Hematopoietic multipotent progenitor cell treated with erythropoietin and hydrocortisone succinate and interleukin-3 and kit ligand, for 17 days (in vitro differentiated cells): ENCODE data around the gene TFPI2.

Experiments
- DNase-seq: peaks from one replicate; pipeline ENCODE4 v3.0.0-alpha.2; 2015; ENCODE audit warnings: low spot score

TFPI2 gene

DNA sequence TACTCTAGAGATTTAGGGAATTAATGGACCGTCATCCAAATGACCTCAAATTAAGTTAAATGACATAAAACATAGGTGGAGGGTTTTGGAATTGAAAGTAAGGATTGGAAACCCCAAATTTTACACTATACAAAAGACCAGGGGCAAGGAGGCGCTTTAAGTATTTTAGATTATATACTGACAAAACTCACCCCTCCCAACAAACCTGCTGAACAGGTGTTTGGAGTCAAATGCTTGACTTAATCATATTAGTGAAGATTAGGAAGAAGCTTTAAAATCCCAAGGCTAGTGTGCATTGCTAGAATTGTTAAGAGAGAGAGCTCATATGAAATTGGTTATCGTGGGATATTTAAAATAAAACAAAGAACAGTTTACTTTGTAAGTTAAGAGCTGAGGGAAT is 15.7 kb upstream of the TFPI2 start, which contains the start of gene GNGT1:
TSS of gene GNGT1 (plus strand) at position 301 of the 400 bp plus-strand sequence. CDS start 180 bp downstream, outside the sequence.
- DNase-seq = no peak

DNA sequence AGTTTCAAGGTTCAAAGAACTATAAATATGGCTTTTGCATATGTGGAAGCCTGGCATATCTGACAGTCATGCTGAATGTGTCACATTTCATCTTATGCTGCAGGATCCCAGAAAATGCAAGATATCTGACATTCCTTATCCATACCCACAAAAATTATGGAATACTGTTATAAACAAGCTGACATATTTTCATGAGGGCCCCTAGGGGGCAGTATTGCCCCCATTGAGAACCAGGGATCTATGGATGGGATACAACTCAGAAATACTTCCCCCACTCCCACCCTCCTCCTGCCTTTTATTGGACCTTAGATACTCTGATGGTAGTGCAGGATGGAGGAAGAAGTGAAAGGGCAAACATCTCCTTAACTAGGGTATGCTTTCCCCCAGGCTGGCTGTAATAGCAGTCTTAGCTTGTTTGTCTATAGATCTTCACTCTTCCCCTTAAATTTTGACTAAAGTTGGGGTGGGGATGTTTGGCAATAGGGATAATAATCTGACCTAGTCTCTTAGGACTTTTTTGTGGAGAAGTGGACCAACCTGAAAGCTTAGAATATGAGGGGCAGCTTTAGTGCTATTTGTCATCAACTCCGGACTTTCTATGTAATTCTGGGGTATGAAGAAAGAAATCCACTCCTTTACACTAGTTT is 12.3 kb upstream of the TFPI2 start:
- peak; percentile 31 for DNase-seq

DNA sequence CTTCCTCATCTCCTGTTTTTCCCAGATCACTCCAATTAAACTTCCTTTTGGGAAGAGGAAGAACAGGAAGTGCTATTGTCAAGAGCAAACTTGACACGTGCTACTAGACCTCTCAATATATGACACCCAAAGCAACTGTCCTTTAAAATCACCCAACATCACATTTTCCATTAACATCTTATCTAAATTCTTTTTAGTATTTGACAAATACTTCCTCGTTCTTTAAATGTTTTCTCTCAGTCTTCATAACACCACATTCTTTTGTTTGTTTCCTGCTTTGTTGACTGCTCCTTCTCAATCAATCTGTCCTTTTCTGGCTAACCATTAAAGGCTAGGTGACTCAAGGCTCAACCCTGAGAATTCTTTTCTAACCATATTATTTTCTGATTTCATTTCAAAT is 7.1 kb upstream of the TFPI2 start:
- DNase-seq = no peak

DNA sequence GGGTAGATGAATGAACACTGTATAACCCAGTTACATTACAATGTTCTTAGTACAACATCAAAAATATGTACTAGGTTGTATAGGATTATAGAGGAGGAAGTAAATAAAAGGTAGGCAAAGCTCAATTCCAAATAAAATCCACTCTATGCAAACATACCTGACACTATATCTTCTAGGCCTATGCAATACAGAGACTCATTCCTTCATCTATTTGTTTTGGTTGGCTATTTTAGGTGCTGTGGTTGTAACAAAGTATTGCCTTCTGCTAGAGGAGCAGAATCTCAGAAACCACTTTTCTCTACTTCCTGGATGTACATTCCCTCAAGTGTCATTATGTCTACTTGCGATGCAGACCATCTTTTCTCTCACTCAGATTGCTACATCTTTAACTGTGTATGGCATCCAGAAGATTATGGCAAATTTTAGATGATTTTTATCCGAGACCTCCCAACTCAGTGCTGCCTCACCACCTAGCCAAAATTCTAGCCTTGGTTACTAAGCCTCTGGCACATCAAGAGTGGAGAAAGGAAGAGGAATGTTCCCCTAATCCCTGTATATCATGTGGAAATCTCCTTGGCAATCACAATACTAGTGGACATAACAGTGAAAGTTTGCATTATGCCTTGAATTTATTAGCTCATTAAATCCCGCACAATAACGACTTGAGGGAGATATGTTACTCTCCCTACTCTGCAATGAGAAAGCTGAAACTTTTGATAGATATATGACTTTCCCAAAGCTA is 5.5 kb upstream of the TFPI2 start:
- DNase-seq = no peak

- peak; percentile 52 for DNase-seq
Observed at GRCh38 chr7:93894966-93895640, 4.5 kb upstream of the TFPI2 start.

DNA sequence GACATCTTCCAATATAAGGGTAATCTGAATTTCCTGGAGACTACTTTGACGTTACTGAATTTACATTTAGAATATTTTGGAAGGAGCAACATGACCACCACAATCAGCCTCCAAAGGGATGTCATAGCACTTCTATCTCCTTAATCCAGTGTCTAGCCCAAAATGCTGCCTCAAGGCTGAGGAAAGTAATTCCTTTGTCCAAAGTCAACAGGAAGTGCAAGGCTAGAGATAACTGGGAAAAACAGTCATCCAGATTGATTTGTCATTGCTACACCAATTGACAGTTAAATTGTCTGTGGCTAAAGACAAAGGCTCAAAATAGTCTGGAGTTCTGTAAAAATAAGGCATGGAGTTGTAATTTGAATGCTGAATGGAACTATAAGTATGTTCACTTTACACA is 3.9 kb upstream of the TFPI2 start:
- DNase-seq = no peak

DNA sequence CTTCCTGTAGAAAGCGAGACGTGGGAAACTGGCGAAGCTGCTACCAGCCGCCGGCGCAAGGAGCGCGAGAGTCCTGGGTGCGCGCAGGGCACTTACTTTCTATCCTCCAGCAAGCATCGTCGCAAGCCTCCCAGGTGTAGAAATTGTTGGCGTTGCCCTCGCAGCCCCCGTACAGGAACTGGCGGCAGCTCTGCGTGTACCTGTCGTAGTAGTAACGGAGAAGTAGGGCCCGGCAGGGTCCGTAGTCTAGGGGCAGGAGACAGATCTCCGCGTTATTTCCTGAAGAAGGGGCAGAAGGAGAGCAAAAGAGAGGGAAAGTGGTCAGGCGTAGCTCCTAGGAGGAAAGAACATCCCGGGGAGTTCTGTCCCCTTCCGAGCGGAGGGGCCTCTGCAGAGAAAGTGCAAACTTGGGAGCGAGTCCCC is 501 bp downstream of the TFPI2 start:
- DNase-seq = no peak

DNA sequence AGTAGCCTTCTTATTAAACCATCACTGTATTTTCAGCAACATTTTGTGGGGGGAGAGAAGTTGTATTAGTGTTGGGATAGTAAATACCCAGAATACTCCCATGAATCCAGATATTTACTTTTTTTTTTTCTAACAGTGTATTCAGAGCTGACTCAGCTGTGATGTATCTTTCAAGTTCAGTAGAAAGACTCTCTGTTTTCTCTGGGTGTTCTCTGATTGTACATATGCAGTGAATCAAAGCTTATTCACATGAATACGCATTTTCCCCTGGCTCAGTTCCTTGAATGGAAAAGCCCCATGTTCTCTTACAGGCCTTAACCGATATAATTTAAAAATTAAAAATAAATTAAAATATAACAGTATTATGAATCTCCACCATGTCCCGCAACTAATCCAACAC is 1.3 kb downstream of the TFPI2 start:
- DNase-seq = no peak

DNA sequence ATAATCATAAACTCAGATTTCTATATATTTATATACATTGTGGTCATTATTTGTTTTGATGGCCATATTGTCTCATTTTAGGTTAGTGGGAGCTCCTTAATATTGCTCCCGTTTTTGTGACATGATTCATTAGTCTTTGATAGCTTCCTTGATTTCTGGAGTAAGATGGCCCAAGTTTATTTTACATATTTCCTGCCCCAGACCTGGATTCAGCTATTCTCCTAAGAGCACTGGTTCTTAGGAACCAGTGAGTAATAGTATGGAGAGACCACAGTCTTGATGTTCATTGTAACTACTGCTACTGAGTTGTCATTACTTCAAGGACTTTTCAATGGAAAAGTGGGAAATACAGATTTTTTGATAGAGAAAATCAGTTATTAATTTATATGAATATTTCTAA is 6.0 kb downstream of the TFPI2 start:
- DNase-seq = no peak

GRCh38 chr7:93883917-93884345 is 6.6 kb downstream of the TFPI2 start:
- no peak for DNase-seq

DNA sequence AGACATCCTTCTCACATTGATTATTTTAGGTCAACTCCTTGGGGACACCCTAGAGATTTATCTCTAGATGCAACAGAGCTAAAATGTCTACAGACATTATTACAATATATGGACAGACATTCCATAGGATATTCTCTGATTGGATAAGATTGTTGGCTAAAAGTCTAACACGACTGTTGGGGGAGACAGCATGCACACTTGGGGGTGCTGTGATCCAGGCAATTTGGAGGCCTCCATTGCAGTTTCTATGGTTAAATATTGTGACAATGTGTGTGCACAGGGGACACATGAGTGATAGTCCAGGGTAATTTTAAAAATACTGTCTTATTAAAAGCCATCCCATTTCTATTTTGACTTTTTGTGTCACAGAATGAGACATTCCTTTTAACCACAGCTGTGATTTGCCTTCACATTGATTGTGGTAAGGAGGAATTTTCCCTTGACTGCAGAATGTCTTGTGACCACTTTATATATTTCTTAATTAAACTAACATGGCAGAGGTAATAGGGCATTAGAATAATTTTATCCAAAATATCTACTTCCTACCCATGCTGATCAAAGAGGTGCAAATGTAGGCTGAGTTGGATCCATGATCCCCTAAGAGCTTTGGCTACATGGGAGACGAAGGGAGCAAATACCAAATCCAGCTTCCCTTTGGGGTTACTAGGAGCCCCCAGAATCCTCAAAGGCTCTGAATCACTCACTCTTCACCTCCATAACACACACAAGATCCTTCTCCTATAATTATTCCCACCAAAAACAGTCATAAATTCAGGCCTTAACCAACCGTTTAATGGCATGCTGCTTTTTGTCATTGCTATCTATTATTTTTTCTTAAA is 7.3 kb downstream of the TFPI2 start:
- DNase-seq = no peak

DNA sequence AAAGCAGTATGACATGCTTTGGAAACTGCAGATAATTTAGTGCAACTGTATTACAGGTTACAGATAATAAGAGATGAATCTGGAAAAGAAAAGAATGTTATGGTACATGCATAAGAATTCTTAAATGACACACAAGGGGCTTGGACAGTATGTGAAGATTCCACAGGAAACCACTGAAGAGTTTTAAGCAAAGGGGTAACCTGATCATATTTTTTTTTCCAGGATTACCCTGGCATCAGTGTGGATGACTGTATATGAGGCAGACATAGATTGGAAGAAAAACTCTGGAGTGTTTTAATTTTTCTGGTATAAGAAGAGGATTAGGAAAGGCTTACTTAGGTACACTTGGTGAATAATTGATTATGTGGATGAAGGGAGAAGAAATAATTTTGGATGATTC is 8.1 kb downstream of the TFPI2 start:
- DNase-seq = no peak

GRCh38 chr7:93879356-93879755 is 11.2 kb downstream of the TFPI2 start:
- DNase-seq = no peak

DNA sequence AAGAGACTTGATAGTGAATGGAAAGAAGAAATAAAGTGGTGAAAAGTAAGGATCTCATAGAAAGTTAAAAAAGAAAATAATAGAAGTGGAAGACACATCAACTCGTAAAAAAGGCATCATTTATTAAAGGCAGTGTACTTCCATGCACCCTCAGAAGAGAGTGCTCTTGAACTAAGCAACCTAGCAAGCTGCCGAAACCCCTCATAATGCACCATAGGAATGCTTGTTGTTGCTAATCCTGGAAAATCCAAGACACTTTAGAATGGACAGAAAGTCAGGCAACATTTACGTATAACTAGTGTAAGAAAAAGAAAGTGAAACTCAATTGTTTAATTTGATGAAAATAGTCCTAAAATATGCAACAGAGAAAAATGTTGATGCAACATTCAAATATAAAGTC is 12.8 kb downstream of the TFPI2 start:
- DNase-seq = no peak

GRCh38 chr7:93873998-93874574 is 16.5 kb downstream of the TFPI2 start:
- no peak for DNase-seq

DNA sequence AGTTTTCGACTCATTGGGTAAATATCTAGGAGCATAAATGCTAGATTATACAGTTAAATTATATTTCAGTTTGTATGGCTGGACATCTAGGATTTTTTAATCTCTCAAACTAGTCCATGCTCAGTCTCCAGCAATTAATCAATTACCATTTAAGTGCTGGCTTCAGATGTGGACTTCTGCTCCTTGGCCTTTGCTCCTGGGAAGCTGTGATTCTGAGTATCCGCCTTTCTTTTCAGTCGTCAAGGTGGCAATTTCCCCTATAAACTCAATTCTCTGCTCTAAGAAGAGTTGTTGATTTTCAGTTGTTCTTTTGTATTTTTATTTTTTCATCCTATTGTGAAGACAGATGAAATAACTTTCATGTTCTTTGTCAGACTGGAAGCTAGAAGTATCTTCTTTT is 23.7 kb downstream of the TFPI2 start:
- DNase-seq = no peak

- DNase-seq = no peak
Observed at GRCh38 chr7:93862651-93863050, 27.9 kb downstream of the TFPI2 start.

DNA sequence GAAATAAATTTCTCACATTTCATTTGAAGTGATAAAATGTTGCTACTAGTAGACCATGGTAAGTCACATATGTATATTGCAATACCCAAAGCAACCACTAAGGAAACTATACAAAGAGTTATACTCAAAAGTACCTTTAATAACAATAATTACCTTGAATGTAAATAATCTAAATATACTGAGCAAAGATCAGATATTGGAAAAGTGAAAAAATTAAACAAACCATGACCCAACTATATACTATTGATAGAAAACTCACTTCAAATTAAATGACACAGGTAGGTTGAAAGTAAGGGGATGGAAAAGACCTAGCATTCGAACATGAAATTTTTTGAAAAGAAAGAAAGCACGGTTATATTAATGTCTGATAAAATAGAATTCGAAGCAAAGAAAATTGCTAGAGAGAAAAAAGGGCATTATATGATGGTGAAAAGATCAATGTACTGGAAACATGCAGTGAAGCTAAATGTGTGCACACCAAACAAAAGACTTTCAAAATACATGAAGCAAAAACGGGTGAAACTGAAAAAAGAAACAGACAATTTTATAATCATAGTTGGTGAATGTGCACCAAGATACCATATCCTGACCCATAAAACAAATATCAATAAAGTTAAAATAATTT is 29.1 kb downstream of the TFPI2 start:
- no peak for DNase-seq

- no peak for DNase-seq
Observed at GRCh38 chr7:93860261-93860660, 30.3 kb downstream of the TFPI2 start.

DNA sequence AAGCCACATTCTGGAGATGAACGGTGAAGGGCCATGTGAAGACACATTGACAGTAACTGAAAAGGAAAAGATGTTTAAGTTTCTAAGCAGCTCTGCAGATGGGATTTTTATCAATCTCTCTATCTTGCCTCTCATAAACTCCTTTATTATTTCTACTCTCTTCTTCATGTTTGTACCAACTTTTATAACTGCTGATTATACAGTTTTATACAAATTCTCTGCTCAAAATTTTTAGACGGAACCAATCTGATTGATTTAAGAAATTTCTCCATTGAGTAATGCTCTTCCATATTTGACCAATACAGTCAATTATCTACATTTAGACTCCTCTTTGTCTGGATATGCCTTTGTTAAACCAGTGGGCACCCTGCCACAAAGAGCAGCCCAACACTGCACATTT is 31.7 kb downstream of the TFPI2 start:
- no peak for DNase-seq

DNA sequence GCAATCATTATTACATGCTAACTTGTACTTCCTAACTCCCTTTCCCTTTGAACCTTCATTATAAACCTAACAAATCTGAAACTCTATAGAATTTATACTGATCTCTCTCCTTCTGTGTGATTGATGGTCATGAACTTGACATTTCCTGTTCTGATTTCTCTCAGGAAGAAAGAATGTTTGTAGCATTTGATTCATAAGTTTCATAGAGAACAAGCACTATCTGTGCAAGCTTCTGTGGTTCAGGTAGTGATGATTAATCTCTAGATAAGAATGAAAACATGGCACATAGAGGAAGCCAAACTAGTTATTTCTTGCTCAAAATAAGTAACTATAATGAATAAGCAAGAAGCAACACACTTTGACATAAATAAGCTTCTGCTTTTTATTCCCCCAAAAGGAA is 34.2 kb downstream of the TFPI2 start:
- no peak for DNase-seq
